IMR-90 (cell line): ENCODE results near the gene RPL6. TPM values are rescaled to one million over a fixed set of nuclear protein-coding genes. Genes with fewer than 3 reads are reported as not detected.

Experiments used
- ATAC-seq: fragments of 200-7000 bp; cut with Tn5 transposase; 2 replicates; pipeline ENCODE4 v1.9.1; 2020; ENCODE audit warnings: low read depth, mild to moderate bottlenecking, moderate library complexity
- BruUV-seq: library from RNA; stranded (reverse); fragments of 400-500 nt; replicated peaks from 2 replicates; lab custom pipeline; 2021; lab: Mats Ljungman, UMichigan
- CTCF ChIA-PET: fragments of 300-600 bp; formaldehyde crosslinking; extraction: SDS; loops from one replicate; lab custom pipeline; 2021; ENCODE audit warnings: antibody characterized with exemption; lab: Yijun Ruan, JAX
- POLR2A ChIA-PET: fragments of 300-600 bp; sonication (Branson Sonifier 250); formaldehyde crosslinking; loops from one replicate; lab custom pipeline; 2022; ENCODE audit warnings: antibody characterized with exemption; ENCODE audit not compliant: unreplicated experiment; lab: Charles Lee
- DNase-seq: peaks from one replicate; pipeline ENCODE4 v3.0.0; 2013
- H2AFZ ChIP-seq: replicated peaks from 2 replicates; pipeline ENCODE3; 2013; ENCODE audit warnings: low read length, mild to moderate bottlenecking; ENCODE audit not compliant: poor library complexity
- H2AK5ac ChIP-seq: 2 replicates; pipeline ENCODE4 v1.6.1; 2013; ENCODE audit warnings: low read depth, low read length, inconsistent platforms
- H2AK9ac ChIP-seq: replicated peaks from 2 replicates; pipeline ENCODE3; 2013; ENCODE audit warnings: mild to moderate bottlenecking, low read depth, low read length, moderate library complexity; ENCODE audit not compliant: poor library complexity
- H2BK120ac ChIP-seq: 2 replicates; pipeline ENCODE4 v1.6.1; 2013; ENCODE audit warnings: low read depth, low read length, inconsistent platforms
- H2BK15ac ChIP-seq: 3 replicates; pipeline ENCODE4 v1.6.1; 2013; ENCODE audit warnings: low read depth, low read length, inconsistent platforms
- H2BK20ac ChIP-seq: 2 replicates; pipeline ENCODE4 v1.6.1; 2013; ENCODE audit warnings: low read depth, mild to moderate bottlenecking, inconsistent platforms, low read length, moderate library complexity
- H2BK5ac ChIP-seq: 2 replicates; pipeline ENCODE4 v1.6.1; 2013; ENCODE audit warnings: mild to moderate bottlenecking, low read depth, low read length, inconsistent platforms; ENCODE audit not compliant: poor library complexity, severe bottlenecking
- H3K14ac ChIP-seq: replicated peaks from 2 replicates; pipeline ENCODE4 v1.6.1; 2013; ENCODE audit warnings: low read depth, low read length, inconsistent platforms
- H3K18ac ChIP-seq: 2 replicates; pipeline ENCODE4 v1.6.1; 2013; ENCODE audit warnings: low read depth, low read length, control low read depth
- H3K23ac ChIP-seq: 2 replicates; pipeline ENCODE4 v1.6.1; 2013; ENCODE audit warnings: low read depth, low read length, inconsistent platforms
- H3K27ac ChIP-seq: 2 replicates; pipeline ENCODE4 v1.5.1; 2013; ENCODE audit warnings: mild to moderate bottlenecking, control low read depth, low read length; ENCODE audit not compliant: insufficient read depth
- H3K27me3 ChIP-seq: 2 replicates; pipeline ENCODE4 v1.6.1; 2013; ENCODE audit warnings: low read length; ENCODE audit not compliant: control insufficient read depth, insufficient read depth
- H3K36me3 ChIP-seq: 2 replicates; pipeline ENCODE4 v1.6.1; 2013; ENCODE audit warnings: low read length, mixed read lengths; ENCODE audit not compliant: control insufficient read depth, insufficient read depth
- H3K4ac ChIP-seq: 2 replicates; pipeline ENCODE4 v1.6.1; 2013; ENCODE audit warnings: low read depth, low read length, inconsistent platforms
- H3K4me1 ChIP-seq: 2 replicates; pipeline ENCODE4 v1.6.1; 2013; ENCODE audit warnings: low read length, mixed read lengths; ENCODE audit not compliant: control insufficient read depth, insufficient read depth
- H3K4me2 ChIP-seq: 2 replicates; pipeline ENCODE4 v1.6.1; 2013; ENCODE audit warnings: low read depth, mild to moderate bottlenecking, control low read depth, low read length, moderate library complexity
- H3K4me3 ChIP-seq: 2 replicates; pipeline ENCODE4 v1.5.1; 2013; ENCODE audit warnings: low read depth, mild to moderate bottlenecking, control low read depth, low read length, moderate library complexity; ENCODE audit not compliant: insufficient read depth
- H3K56ac ChIP-seq: 2 replicates; pipeline ENCODE4 v1.6.1; 2013; ENCODE audit warnings: low read length, inconsistent platforms; ENCODE audit not compliant: insufficient read depth; ENCODE audit errors: extremely low read depth
- H3K79me1 ChIP-seq, 2 experiments: 2 replicates each; pipeline ENCODE4 v1.6.1; 2013; ENCODE audit warnings: low read length in 2 of 2, inconsistent platforms in 1 of 2, low read depth in 1 of 2
- H3K9ac ChIP-seq: 2 replicates; pipeline ENCODE4 v1.6.1; 2013; ENCODE audit warnings: low read depth, low read length, control low read depth
- H3K9me1 ChIP-seq: 2 replicates; pipeline ENCODE4 v1.6.1; 2013; ENCODE audit warnings: low read length, inconsistent platforms; ENCODE audit not compliant: insufficient read depth
- H3K9me3 ChIP-seq: 2 replicates; pipeline ENCODE4 v1.6.1; 2013; ENCODE audit warnings: low read length; ENCODE audit not compliant: control insufficient read depth, insufficient read depth
- H4K20me1 ChIP-seq: 2 replicates; pipeline ENCODE4 v1.6.1; 2013; ENCODE audit warnings: low read length, inconsistent platforms; ENCODE audit not compliant: insufficient read depth
- H4K5ac ChIP-seq: 2 replicates; pipeline ENCODE4 v1.6.1; 2013; ENCODE audit warnings: mild to moderate bottlenecking, low read depth, low read length, control low read depth
- H4K8ac ChIP-seq, 2 experiments: 2 replicates each; pipeline ENCODE4 v1.6.1; 2013; ENCODE audit warnings: low read depth in 2 of 2, low read length in 2 of 2, control low read depth in 1 of 2, inconsistent platforms in 1 of 2
- H4K91ac ChIP-seq: 2 replicates; pipeline ENCODE4 v1.6.1; 2013; ENCODE audit warnings: low read depth, low read length, inconsistent platforms; ENCODE audit not compliant: insufficient read depth
- CEBPB ChIP-seq: IDR thresholded peaks from 2 replicates; pipeline ENCODE4 v1.6.1; 2012; ENCODE audit warnings: low read depth, low read length, improper control_type of control experiment
- CHD1 ChIP-seq: IDR thresholded peaks from 2 replicates; pipeline ENCODE4 v1.6.1; 2012; ENCODE audit warnings: low read depth, low read length, improper control_type of control experiment
- MAFK ChIP-seq: IDR thresholded peaks from 2 replicates; pipeline ENCODE4 v1.6.1; 2012; ENCODE audit warnings: low read depth, low read length, improper control_type of control experiment
- MAZ ChIP-seq: IDR thresholded peaks from 2 replicates; pipeline ENCODE4 v1.6.1; 2012; ENCODE audit warnings: low read depth, mild to moderate bottlenecking, low read length, improper control_type of control experiment, moderate library complexity, borderline replicate concordance
- NFE2L2 ChIP-seq: fragments of 150-350 bp; IDR thresholded peaks from 2 replicates; pipeline ENCODE4 v1.6.1; 2016; ENCODE audit warnings: low read depth, mild to moderate bottlenecking, low read length
- POLR2A ChIP-seq: IDR thresholded peaks from 2 replicates; pipeline ENCODE4 v1.6.1; 2012; ENCODE audit warnings: mild to moderate bottlenecking, low read depth, low read length
- RAD21 ChIP-seq: IDR thresholded peaks from 2 replicates; pipeline ENCODE4 v1.6.1; 2012; ENCODE audit warnings: low read length, improper control_type of control experiment
- RFX5 ChIP-seq: IDR thresholded peaks from 2 replicates; pipeline ENCODE4 v1.8.0; 2012; ENCODE audit warnings: low read depth, mild to moderate bottlenecking, low read length, moderate library complexity
- WGBS, 2 experiments: methylation state at CpG; one replicate each; pipeline versions ENCODE4 v1.1.5 to v1.1.7; 2013; ENCODE audit warnings: missing lambda C conversion rate in 2 of 2; ENCODE audit not compliant: insufficient read length in 1 of 2; ENCODE audit errors: extremely low coverage in 2 of 2; 5-methylcytosine and 5-hydroxymethylcytosine counted together
- dilution Hi-C: fragments of 300-500 bp; cut with HindIII; formaldehyde crosslinking; loops from one replicate; pipeline ENCODE4 v1.14.3; 2018; ENCODE audit warnings: low sequenced_read_pairs; ENCODE audit not compliant: unreplicated experiment
- in situ Hi-C: fragments of 300-500 bp; cut with MboI; formaldehyde crosslinking; loops from 3 replicates; pipeline ENCODE4 v1.14.3; 2019; ENCODE audit warnings: low sequenced_read_pairs, inconsistent platforms, mixed read lengths
- intact Hi-C: fragments of 100-400 bp; cut with micrococcal nuclease; formaldehyde crosslinking; loops from 2 replicates; pipeline ENCODE4 v1.10.0; 2022
- polyA plus RNA-seq, 3 experiments: library from polyadenylated mRNA; depleted of rRNA; stranded (reverse); fragments of >200 nt; gene quantifications; 2 replicates each; pipeline ENCODE4 v1.2.3, GENCODE V29; 2012; ENCODE audit warnings: low replicate concordance in 1 of 3
- total RNA-seq: library from RNA; depleted of rRNA; stranded (reverse); fragments of >200 nt; gene quantifications from 2 replicates; pipeline ENCODE4 v1.2.3, GENCODE V29; 2012
- TF ChIP-seq, protein P1 (sequence below): fragments of 150-350 bp; IDR thresholded peaks from 2 replicates; pipeline ENCODE4 v1.6.1; 2016; ENCODE audit warnings: low read depth, mild to moderate bottlenecking, low read length, moderate library complexity, borderline replicate concordance
- TF ChIP-seq, protein P2 (sequence below): fragments of 150-350 bp; IDR thresholded peaks from 2 replicates; pipeline ENCODE4 v1.6.1; 2017; ENCODE audit warnings: mild to moderate bottlenecking, antibody characterized with exemption, low read length, low read depth

The RPL6 gene
- total and polyA plus RNA-seq, 2 of the 4 experiments (the other 2 are of a cell fraction), result 1,317 to 1,694 TPM

- Histone ChIP-seq H3K9me1 (no peaks in the 10 kb centered on the region), H3K14ac (no peak overlapping the region), H4K5ac (no peak overlapping the region), H3K56ac (no peak overlapping the region), H3K79me1 (peaks cover 11 to 13% of the 10 kb centered on the region in 2 experiments), H3K4me2 (no peak overlapping the region), H2AK5ac (no peak overlapping the region), H3K9ac (no peak overlapping the region), H2BK120ac (no peak overlapping the region), H3K27me3 (no peaks in the 10 kb centered on the region), H3K36me3 (peaks cover 37% of the 10 kb centered on the region), H2BK20ac (no peak overlapping the region), H4K91ac (no peak overlapping the region), H3K27ac (no peak overlapping the region), H3K4ac (no peak overlapping the region), H2BK15ac (no peak overlapping the region), H4K20me1 (0 out of 2 replicates have a peak, but pooled peaks cover 3% of the 10 kb centered on the region), H2BK5ac (no peak overlapping the region), H3K9me3 (no peaks in the 10 kb centered on the region), H2AFZ (no peak overlapping the region), H2AK9ac (no peak overlapping the region), H3K4me1 (no peaks in the 10 kb centered on the region), H3K23ac (no peak overlapping the region), H4K8ac (no peak overlapping the region), H3K18ac (no peak overlapping the region), H3K4me3 (no peak overlapping the region)
- dilution Hi-C loops (no loop called here), intact Hi-C loops (no loop called here), in situ Hi-C loops (no loop called here)
- BruUV-seq, result no TSS peak
- POLR2A ChIA-PET, result no interaction called here
- TF ChIP-seq MAFK, result no peak
- TF ChIP-seq, protein P1, sequence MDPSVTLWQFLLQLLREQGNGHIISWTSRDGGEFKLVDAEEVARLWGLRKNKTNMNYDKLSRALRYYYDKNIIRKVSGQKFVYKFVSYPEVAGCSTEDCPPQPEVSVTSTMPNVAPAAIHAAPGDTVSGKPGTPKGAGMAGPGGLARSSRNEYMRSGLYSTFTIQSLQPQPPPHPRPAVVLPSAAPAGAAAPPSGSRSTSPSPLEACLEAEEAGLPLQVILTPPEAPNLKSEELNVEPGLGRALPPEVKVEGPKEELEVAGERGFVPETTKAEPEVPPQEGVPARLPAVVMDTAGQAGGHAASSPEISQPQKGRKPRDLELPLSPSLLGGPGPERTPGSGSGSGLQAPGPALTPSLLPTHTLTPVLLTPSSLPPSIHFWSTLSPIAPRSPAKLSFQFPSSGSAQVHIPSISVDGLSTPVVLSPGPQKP, result no peak
- TF ChIP-seq RAD21, result no peak
- no peak for TF ChIP-seq POLR2A
- no peak for TF ChIP-seq MAZ
- TF ChIP-seq RFX5, result no peak
- TF ChIP-seq NFE2L2, result no peak
- no peak for TF ChIP-seq CEBPB
- no peak for TF ChIP-seq CHD1
- TF ChIP-seq, protein P2, sequence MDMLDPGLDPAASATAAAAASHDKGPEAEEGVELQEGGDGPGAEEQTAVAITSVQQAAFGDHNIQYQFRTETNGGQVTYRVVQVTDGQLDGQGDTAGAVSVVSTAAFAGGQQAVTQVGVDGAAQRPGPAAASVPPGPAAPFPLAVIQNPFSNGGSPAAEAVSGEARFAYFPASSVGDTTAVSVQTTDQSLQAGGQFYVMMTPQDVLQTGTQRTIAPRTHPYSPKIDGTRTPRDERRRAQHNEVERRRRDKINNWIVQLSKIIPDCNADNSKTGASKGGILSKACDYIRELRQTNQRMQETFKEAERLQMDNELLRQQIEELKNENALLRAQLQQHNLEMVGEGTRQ, result no peak
- CTCF ChIA-PET, result no interaction called here
- 100% methylated on average over 2 of the region's 7 CpGs; no CpG with 5 or more reads in 1 of the 2 experiments for WGBS, 2 experiments
- ATAC-seq (no peak), DNase-seq (no peak)
Measured at GRCh38 chr12:112456029-112456428, 46.6 kb upstream of the RPL6 start.
